Liver (tissue), 9 donors: Measurements from ENCODE around the gene SELENOM. TPM values are rescaled to one million over a fixed set of nuclear protein-coding genes. Genes with fewer than 3 reads are reported as not detected.

ENCODE experiments used
- DNase-seq: peaks from one replicate; pipeline ENCODE4 v3.0.0-alpha.2; 2017; ENCODE audit warnings: low spot score
- H3K27ac ChIP-seq, 2 donors: one replicate each; pipeline ENCODE4 v1.7.0; 2013; ENCODE audit warnings: inconsistent platforms in 2 of 2, low read length in 2 of 2, control low read depth in 1 of 2, low read depth in 1 of 2, mild to moderate bottlenecking in 1 of 2
- H3K27me3 ChIP-seq, 4 donors: one replicate each; pipeline versions ENCODE4 v1.6.1 to v1.7.0; 2013; ENCODE audit warnings: low read length in 3 of 4, inconsistent platforms in 1 of 4, mild to moderate bottlenecking in 1 of 4, moderate library complexity in 1 of 4; ENCODE audit not compliant: control insufficient read depth in 4 of 4, insufficient read depth in 4 of 4
- H3K36me3 ChIP-seq, 4 donors: one replicate each; pipeline versions ENCODE4 v1.6.1 to v1.7.0; 2013; ENCODE audit warnings: low read length in 3 of 4, mild to moderate bottlenecking in 3 of 4, low read depth in 1 of 4, moderate library complexity in 1 of 4; ENCODE audit not compliant: control insufficient read depth in 4 of 4, insufficient read depth in 3 of 4
- H3K4me1 ChIP-seq, 4 donors: one replicate each; pipeline versions ENCODE4 v1.6.1 to v1.7.0; 2013; ENCODE audit warnings: low read length in 3 of 4, mild to moderate bottlenecking in 3 of 4, moderate library complexity in 1 of 4; ENCODE audit not compliant: control insufficient read depth in 4 of 4, insufficient read depth in 4 of 4
- H3K4me3 ChIP-seq, 3 donors: one replicate each; pipeline versions ENCODE4 v1.6.1 to v1.7.0; 2013; ENCODE audit warnings: low read length in 3 of 3, control low read depth in 1 of 3, low read depth in 1 of 3, mild to moderate bottlenecking in 1 of 3
- H3K9ac ChIP-seq, 2 donors: one replicate each; pipeline ENCODE4 v1.7.0; 2013; ENCODE audit warnings: low read length in 2 of 2, mild to moderate bottlenecking in 2 of 2, moderate library complexity in 2 of 2, control low read depth in 1 of 2, low read depth in 1 of 2
- H3K9me3 ChIP-seq, 4 donors: one replicate each; pipeline versions ENCODE4 v1.6.1 to v1.7.0; 2013; ENCODE audit warnings: low read length in 3 of 4; ENCODE audit not compliant: control insufficient read depth in 4 of 4
- CTCF ChIP-seq: fragments of 150-350 bp; IDR thresholded peaks from 2 replicates; pipeline ENCODE4 v1.5.1; 2017; ENCODE audit warnings: improper control_type of control experiment, low read depth, low read length; ENCODE audit not compliant: missing input control
- EGR1 ChIP-seq, 2 donors: IDR thresholded peaks; 2 replicates each; pipeline ENCODE4 v1.6.1; 2016 to 2018; ENCODE audit warnings: antibody characterized with exemption in 2 of 2, low read depth in 2 of 2
- FOXA1 ChIP-seq: IDR thresholded peaks from 2 replicates; pipeline ENCODE4 v1.6.1; 2016; ENCODE audit warnings: antibody characterized with exemption
- FOXA2 ChIP-seq: IDR thresholded peaks from 2 replicates; pipeline ENCODE4 v1.6.1; 2016; ENCODE audit warnings: antibody characterized with exemption
- GABPA ChIP-seq, 2 donors: IDR thresholded peaks in 1 of 2; conservative IDR thresholded peaks in 1 of 2; 2 replicates each; pipeline ENCODE4 v1.6.1; 2016; ENCODE audit warnings: antibody characterized with exemption in 2 of 2, mild to moderate bottlenecking in 1 of 2, moderate library complexity in 1 of 2
- HNF4A ChIP-seq, 2 donors: conservative IDR thresholded peaks; 2 replicates each; pipeline ENCODE4 v1.6.1; 2016; ENCODE audit warnings: antibody characterized with exemption in 2 of 2, mild to moderate bottlenecking in 2 of 2
- HNF4G ChIP-seq: IDR thresholded peaks from 2 replicates; pipeline ENCODE4 v1.6.1; 2016; ENCODE audit warnings: antibody characterized with exemption
- JUND ChIP-seq, 2 donors: IDR thresholded peaks; 2 replicates each; pipeline ENCODE4 v1.6.1; 2016; ENCODE audit warnings: antibody characterized with exemption in 2 of 2
- MAX ChIP-seq: IDR thresholded peaks from 2 replicates; pipeline ENCODE4 v1.6.1; 2016; ENCODE audit warnings: antibody characterized with exemption
- NR2F2 ChIP-seq: IDR thresholded peaks from 2 replicates; pipeline ENCODE4 v1.6.1; 2016; ENCODE audit warnings: antibody characterized with exemption
- RAD21 ChIP-seq, 2 donors: IDR thresholded peaks; 2 replicates each; pipeline ENCODE4 v1.6.1; 2016; ENCODE audit warnings: antibody characterized with exemption in 2 of 2, mild to moderate bottlenecking in 2 of 2
- RXRA ChIP-seq, 2 donors: IDR thresholded peaks; 2 replicates each; pipeline ENCODE4 v1.6.1; 2017 to 2018; ENCODE audit warnings: antibody characterized with exemption in 2 of 2, mild to moderate bottlenecking in 1 of 2
- SP1 ChIP-seq: IDR thresholded peaks from 2 replicates; pipeline ENCODE4 v1.6.1; 2018; ENCODE audit warnings: antibody characterized with exemption, mild to moderate bottlenecking
- TAF1 ChIP-seq: conservative IDR thresholded peaks from 2 replicates; pipeline ENCODE4 v1.6.1; 2016; ENCODE audit warnings: antibody characterized with exemption, mild to moderate bottlenecking
- YY1 ChIP-seq: IDR thresholded peaks from 2 replicates; pipeline ENCODE4 v1.6.1; 2016; ENCODE audit warnings: antibody characterized with exemption, mild to moderate bottlenecking
- WGBS: extraction: QIAGEN DNeasy Blood & Tissue Kit; methylation state at CpG from one replicate; pipeline ENCODE4 v1.1.7; 2013; 5-methylcytosine and 5-hydroxymethylcytosine counted together
- polyA plus RNA-seq, 2 donors: library from polyadenylated mRNA; stranded (reverse) in 1 of 2; unstranded in 1 of 2; fragments of 200-250 nt in 1 of 2; fragments of >200 nt in 1 of 2; fragmentation: Nextera tagmentation in 1 of 2; extraction: Ambion mirVana in 1 of 2; gene quantifications; one replicate each; pipeline versions ENCODE4 v1.2.1 to v1.2.3, GENCODE V29; 2013 to 2015
- total RNA-seq, 2 donors: library from RNA; depleted of rRNA; stranded (reverse); fragments of >200 nt; gene quantifications; one replicate each; pipeline ENCODE4 v1.2.3, GENCODE V29; 2014
- TF ChIP-seq, protein P1 (sequence below): IDR thresholded peaks from 2 replicates; pipeline ENCODE4 v1.6.1; 2016; ENCODE audit warnings: antibody characterized with exemption
- TF ChIP-seq, protein P2 (sequence below): IDR thresholded peaks from 2 replicates; pipeline ENCODE4 v1.6.1; 2016; ENCODE audit warnings: antibody characterized with exemption
- TF ChIP-seq, protein P3 (sequence below): IDR thresholded peaks from 2 replicates; pipeline ENCODE4 v1.6.1; 2016; ENCODE audit warnings: antibody characterized with exemption, mild to moderate bottlenecking
- donor health status: healthy.
- donor health status: healthy.
- donor health status: healthy.
- donor health status: healthy.
- donor health status: healthy.

Gene SELENOM, protein sequence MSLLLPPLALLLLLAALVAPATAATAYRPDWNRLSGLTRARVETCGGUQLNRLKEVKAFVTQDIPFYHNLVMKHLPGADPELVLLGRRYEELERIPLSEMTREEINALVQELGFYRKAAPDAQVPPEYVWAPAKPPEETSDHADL
- total RNA-seq (1 to 10 TPM; 3.0 to 9.0 TPM), polyA plus RNA-seq (10 to 100 TPM; 15.5 to 17.3 TPM)

DNA sequence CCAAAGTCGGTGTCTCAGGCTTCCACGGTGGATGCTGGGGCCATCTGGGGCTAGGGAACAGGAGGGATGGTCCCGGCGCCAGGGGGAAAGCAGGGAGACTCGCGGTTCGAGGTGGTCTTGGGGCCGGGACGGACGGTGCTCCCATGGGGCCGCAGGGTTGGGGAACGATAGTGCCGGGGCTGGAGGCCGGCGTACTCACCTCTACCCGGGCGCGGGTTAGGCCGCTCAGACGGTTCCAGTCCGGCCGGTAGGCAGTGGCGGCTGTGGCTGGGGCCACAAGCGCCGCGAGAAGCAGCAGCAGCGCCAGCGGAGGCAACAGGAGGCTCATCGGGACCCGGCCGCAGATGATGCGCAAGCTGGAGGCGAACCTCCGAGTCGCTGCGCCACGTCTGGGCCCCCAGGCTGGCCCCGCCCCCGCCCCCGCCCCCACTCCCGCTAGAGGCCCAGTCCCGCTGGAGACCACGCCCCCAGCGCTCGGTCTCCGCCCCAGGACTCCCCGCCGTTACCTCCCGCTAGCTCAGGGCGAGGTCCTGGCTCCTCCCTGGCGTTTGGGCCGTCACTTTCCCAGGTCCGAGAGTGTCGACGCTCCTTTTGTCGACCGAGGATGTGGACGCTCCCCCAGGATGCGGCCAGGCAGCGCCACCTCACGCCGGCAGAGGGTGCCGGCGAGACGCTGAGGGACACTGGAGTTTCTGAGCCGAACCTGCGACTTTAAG lies at the start of gene SELENOM:
Gene SELENOM (minus strand): TSS at position 391 of the 716 bp plus-strand sequence. CDS start 63 bp downstream, at position 328.
- 7% methylated on average over 67 of the region's 67 CpGs for WGBS
- no peak for TF ChIP-seq EGR1 (IDR thresholded peaks at IDR 0.05; ENCODE audit: low read depth in 2 of 2)
- no peak for TF ChIP-seq FOXA2
- TF ChIP-seq, protein P1, sequence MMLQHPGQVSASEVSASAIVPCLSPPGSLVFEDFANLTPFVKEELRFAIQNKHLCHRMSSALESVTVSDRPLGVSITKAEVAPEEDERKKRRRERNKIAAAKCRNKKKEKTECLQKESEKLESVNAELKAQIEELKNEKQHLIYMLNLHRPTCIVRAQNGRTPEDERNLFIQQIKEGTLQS, result no peak
- no peak for TF ChIP-seq HNF4G
- peak; percentile 91 to 92 for TF ChIP-seq RAD21 (IDR thresholded peaks at IDR 0.05)
- TF ChIP-seq SP1, result peak; percentile 64
- TF ChIP-seq JUND (IDR thresholded peaks at IDR 0.05), result no peak
- peak; percentile 59 for TF ChIP-seq NR2F2
- peak; percentile 42 to 59 for TF ChIP-seq RXRA (IDR thresholded peaks at IDR 0.05)
- peak; percentile 95 for TF ChIP-seq CTCF
- TF ChIP-seq HNF4A (conservative IDR thresholded peaks at IDR 0.05), result peak; percentile 43 to 51
- TF ChIP-seq, protein P2, sequence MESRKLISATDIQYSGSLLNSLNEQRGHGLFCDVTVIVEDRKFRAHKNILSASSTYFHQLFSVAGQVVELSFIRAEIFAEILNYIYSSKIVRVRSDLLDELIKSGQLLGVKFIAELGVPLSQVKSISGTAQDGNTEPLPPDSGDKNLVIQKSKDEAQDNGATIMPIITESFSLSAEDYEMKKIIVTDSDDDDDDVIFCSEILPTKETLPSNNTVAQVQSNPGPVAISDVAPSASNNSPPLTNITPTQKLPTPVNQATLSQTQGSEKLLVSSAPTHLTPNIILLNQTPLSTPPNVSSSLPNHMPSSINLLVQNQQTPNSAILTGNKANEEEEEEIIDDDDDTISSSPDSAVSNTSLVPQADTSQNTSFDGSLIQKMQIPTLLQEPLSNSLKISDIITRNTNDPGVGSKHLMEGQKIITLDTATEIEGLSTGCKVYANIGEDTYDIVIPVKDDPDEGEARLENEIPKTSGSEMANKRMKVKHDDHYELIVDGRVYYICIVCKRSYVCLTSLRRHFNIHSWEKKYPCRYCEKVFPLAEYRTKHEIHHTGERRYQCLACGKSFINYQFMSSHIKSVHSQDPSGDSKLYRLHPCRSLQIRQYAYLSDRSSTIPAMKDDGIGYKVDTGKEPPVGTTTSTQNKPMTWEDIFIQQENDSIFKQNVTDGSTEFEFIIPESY, result no peak
- TF ChIP-seq GABPA (IDR thresholded peaks at IDR 0.05 in 1 of 2, conservative IDR thresholded peaks at IDR 0.05 in 1 of 2), result peak in 1 of 2 donors; percentile 32
- no peak for TF ChIP-seq FOXA1
- TF ChIP-seq TAF1, result no peak
- TF ChIP-seq MAX, result peak; percentile 62
- TF ChIP-seq, protein P3, sequence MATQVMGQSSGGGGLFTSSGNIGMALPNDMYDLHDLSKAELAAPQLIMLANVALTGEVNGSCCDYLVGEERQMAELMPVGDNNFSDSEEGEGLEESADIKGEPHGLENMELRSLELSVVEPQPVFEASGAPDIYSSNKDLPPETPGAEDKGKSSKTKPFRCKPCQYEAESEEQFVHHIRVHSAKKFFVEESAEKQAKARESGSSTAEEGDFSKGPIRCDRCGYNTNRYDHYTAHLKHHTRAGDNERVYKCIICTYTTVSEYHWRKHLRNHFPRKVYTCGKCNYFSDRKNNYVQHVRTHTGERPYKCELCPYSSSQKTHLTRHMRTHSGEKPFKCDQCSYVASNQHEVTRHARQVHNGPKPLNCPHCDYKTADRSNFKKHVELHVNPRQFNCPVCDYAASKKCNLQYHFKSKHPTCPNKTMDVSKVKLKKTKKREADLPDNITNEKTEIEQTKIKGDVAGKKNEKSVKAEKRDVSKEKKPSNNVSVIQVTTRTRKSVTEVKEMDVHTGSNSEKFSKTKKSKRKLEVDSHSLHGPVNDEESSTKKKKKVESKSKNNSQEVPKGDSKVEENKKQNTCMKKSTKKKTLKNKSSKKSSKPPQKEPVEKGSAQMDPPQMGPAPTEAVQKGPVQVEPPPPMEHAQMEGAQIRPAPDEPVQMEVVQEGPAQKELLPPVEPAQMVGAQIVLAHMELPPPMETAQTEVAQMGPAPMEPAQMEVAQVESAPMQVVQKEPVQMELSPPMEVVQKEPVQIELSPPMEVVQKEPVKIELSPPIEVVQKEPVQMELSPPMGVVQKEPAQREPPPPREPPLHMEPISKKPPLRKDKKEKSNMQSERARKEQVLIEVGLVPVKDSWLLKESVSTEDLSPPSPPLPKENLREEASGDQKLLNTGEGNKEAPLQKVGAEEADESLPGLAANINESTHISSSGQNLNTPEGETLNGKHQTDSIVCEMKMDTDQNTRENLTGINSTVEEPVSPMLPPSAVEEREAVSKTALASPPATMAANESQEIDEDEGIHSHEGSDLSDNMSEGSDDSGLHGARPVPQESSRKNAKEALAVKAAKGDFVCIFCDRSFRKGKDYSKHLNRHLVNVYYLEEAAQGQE, result peak; percentile 36
- TF ChIP-seq YY1, result peak; percentile 72
- H3K36me3 ChIP-seq, result peaks cover 0 to 3% (median 0%) of the 10 kb centered on the region in 4 donors
- H3K9ac ChIP-seq, result peak within 1 kb of the TSS; percentile 58 to 59
- H3K9me3 ChIP-seq, result no peaks in the 10 kb centered on the region
- DNase-seq, result peak; percentile 91
- no peaks in the 10 kb centered on the region for H3K27me3 ChIP-seq
- H3K4me3 ChIP-seq, result peak within 1 kb of the TSS; percentile 37 to 50 (median 41)
- H3K27ac ChIP-seq, result peak within 1 kb of the TSS; percentile 73 to 79
- H3K4me1 ChIP-seq, result peaks cover 4 to 7% (median 6%) of the 10 kb centered on the region in 4 donors
